HCT116 (cell line): ENCODE data around the gene UBE2E2.

Experiments used
- JUND ChIP-seq: IDR thresholded peaks from 2 replicates; pipeline ENCODE4 v1.6.1; 2012
- MAX ChIP-seq: IDR thresholded peaks from 2 replicates; pipeline ENCODE4 v1.6.1; 2012
- POLR2A ChIP-seq: IDR thresholded peaks from 2 replicates; pipeline ENCODE4 v1.7.0; 2011; ENCODE audit warnings: borderline replicate concordance; ENCODE audit not compliant: insufficient read depth, insufficient read length; ENCODE audit errors: extremely low read depth
- SIN3A ChIP-seq: IDR thresholded peaks from 2 replicates; pipeline ENCODE4 v1.6.1; 2012; ENCODE audit warnings: low read depth
- SP1 ChIP-seq: IDR thresholded peaks from 2 replicates; pipeline ENCODE4 v1.6.1; 2012; ENCODE audit warnings: low read depth
- ZNF274 ChIP-seq: fragments of 200-500 bp; sonication (Bioruptor generic); IDR thresholded peaks from 2 replicates; pipeline ENCODE4 v1.6.1; 2014; ENCODE audit warnings: mild to moderate bottlenecking, low read depth, low read length, inconsistent platforms
- TF ChIP-seq, protein P1 (sequence below), 3 experiments: fragments of 200-600 bp in 1 of 3; sonication (generic) in 1 of 3; IDR thresholded peaks in 2 of 3; conservative IDR thresholded peaks in 1 of 3; 2 replicates each; pipeline ENCODE4 v1.5.1; 2012 to 2017; ENCODE audit warnings: low read depth in 2 of 3, low read length in 2 of 3, antibody characterized with exemption in 1 of 3, borderline replicate concordance in 1 of 3, control low read depth in 1 of 3, mild to moderate bottlenecking in 1 of 3, mixed read lengths in 1 of 3, mixed run types in 1 of 3, moderate library complexity in 1 of 3; ENCODE audit not compliant: insufficient read depth in 1 of 3
- TF ChIP-seq, protein P2 (sequence below): IDR thresholded peaks from 2 replicates; pipeline ENCODE4 v1.6.1; 2011; ENCODE audit warnings: mild to moderate bottlenecking, low read length, moderate library complexity; ENCODE audit not compliant: insufficient replicate concordance; ENCODE audit errors: extremely low read depth
- TF ChIP-seq, protein P3 (sequence below): IDR thresholded peaks from 2 replicates; pipeline ENCODE4 v1.6.1; 2012

DNA sequence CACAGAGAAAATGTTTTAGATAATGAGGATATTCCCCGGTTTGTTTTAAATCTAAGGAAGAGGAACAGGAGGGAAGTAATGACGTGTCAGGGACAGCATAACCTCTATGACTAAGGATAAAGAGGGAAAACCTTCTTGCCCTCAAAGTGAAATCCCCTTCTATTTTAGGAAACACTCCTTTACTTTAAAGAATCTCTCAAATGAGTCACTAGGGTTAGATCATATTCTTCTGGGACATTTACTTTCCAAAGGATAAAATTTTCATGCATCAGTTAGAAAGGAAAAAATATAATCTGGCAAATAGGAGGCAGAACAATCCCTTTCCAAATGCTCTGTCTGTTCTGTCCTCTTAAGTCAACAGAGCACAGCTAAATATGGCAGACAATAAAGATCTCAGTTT lies 43.2 kb upstream of the UBE2E2 start:
- TF ChIP-seq POLR2A = no peak
- TF ChIP-seq, protein P1, sequence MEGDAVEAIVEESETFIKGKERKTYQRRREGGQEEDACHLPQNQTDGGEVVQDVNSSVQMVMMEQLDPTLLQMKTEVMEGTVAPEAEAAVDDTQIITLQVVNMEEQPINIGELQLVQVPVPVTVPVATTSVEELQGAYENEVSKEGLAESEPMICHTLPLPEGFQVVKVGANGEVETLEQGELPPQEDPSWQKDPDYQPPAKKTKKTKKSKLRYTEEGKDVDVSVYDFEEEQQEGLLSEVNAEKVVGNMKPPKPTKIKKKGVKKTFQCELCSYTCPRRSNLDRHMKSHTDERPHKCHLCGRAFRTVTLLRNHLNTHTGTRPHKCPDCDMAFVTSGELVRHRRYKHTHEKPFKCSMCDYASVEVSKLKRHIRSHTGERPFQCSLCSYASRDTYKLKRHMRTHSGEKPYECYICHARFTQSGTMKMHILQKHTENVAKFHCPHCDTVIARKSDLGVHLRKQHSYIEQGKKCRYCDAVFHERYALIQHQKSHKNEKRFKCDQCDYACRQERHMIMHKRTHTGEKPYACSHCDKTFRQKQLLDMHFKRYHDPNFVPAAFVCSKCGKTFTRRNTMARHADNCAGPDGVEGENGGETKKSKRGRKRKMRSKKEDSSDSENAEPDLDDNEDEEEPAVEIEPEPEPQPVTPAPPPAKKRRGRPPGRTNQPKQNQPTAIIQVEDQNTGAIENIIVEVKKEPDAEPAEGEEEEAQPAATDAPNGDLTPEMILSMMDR (IDR thresholded peaks at IDR 0.05 in 2 of 3, conservative IDR thresholded peaks at IDR 0.05 in 1 of 3; ENCODE audit: borderline replicate concordance in 1 of 3, insufficient read depth in 1 of 3, low read depth in 2 of 3, low read length in 2 of 3) = no peak
- no peak for TF ChIP-seq JUND
- TF ChIP-seq SIN3A = no peak
- TF ChIP-seq ZNF274 = no peak
- TF ChIP-seq, protein P2, sequence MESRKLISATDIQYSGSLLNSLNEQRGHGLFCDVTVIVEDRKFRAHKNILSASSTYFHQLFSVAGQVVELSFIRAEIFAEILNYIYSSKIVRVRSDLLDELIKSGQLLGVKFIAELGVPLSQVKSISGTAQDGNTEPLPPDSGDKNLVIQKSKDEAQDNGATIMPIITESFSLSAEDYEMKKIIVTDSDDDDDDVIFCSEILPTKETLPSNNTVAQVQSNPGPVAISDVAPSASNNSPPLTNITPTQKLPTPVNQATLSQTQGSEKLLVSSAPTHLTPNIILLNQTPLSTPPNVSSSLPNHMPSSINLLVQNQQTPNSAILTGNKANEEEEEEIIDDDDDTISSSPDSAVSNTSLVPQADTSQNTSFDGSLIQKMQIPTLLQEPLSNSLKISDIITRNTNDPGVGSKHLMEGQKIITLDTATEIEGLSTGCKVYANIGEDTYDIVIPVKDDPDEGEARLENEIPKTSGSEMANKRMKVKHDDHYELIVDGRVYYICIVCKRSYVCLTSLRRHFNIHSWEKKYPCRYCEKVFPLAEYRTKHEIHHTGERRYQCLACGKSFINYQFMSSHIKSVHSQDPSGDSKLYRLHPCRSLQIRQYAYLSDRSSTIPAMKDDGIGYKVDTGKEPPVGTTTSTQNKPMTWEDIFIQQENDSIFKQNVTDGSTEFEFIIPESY = no peak
- no peak for TF ChIP-seq MAX
- TF ChIP-seq, protein P3, sequence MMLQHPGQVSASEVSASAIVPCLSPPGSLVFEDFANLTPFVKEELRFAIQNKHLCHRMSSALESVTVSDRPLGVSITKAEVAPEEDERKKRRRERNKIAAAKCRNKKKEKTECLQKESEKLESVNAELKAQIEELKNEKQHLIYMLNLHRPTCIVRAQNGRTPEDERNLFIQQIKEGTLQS = no peak
- TF ChIP-seq SP1 = no peak
